Sigmoid colon (tissue), 4 donors: ENCODE data around the gene CMSS1.

Source experiments
- EP300 ChIP-seq, 4 donors: sonication (generic); formaldehyde crosslinking; IDR thresholded peaks; one replicate each; pipeline ENCODE4 v1.6.1; 2017; ENCODE audit warnings: antibody characterized with exemption in 4 of 4
- POLR2A ChIP-seq, 2 donors: fragments of 450-650 bp; IDR thresholded peaks; one replicate each; pipeline ENCODE4 v1.6.1; 2016; ENCODE audit warnings: antibody characterized with exemption in 2 of 2, mild to moderate bottlenecking in 2 of 2, moderate library complexity in 2 of 2
- TF ChIP-seq, protein P1 (sequence below), 4 experiments: fragments of 450-650 bp in 3 of 4; fragments of 200-600 bp in 1 of 4; IDR thresholded peaks; one replicate each; pipeline ENCODE4 v1.5.1; 2016 to 2019; ENCODE audit warnings: antibody characterized with exemption in 4 of 4, mild to moderate bottlenecking in 3 of 4, moderate library complexity in 2 of 4

DNA sequence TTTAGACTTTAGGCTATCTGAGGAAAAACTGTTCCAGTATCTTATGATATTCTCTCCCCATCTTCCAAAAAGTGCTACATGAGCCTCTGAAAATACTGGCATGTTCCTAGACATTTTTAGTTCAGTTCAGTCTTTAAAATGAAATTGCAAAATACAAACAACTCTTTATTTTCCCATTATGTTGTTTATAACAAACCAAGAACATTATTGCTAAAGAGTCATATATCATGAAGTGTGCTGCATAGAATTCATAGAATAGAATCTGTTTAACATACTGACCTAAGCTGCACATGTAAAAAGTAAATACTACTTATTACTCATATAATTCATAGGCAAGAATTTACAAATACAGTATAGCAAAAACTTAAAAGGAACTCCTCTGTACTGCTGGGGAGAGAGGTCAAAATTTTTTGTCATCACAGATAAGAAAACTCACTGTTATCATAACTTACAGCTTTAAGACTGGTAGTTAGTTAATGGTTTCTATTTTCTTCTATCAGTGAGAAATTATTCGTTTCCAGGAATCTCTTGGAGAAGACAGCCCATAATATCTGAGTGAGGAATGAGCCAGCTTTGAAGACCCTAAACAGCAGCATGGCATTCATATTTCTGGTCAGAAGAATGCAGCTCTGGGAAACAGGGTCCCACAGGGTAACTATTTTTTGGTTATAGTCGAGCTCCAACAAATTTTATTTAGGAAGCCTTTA, 264.5 kb downstream of the CMSS1 start:
- TF ChIP-seq, protein P1, sequence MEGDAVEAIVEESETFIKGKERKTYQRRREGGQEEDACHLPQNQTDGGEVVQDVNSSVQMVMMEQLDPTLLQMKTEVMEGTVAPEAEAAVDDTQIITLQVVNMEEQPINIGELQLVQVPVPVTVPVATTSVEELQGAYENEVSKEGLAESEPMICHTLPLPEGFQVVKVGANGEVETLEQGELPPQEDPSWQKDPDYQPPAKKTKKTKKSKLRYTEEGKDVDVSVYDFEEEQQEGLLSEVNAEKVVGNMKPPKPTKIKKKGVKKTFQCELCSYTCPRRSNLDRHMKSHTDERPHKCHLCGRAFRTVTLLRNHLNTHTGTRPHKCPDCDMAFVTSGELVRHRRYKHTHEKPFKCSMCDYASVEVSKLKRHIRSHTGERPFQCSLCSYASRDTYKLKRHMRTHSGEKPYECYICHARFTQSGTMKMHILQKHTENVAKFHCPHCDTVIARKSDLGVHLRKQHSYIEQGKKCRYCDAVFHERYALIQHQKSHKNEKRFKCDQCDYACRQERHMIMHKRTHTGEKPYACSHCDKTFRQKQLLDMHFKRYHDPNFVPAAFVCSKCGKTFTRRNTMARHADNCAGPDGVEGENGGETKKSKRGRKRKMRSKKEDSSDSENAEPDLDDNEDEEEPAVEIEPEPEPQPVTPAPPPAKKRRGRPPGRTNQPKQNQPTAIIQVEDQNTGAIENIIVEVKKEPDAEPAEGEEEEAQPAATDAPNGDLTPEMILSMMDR (IDR thresholded peaks at IDR 0.05), result no peak
- no peak for TF ChIP-seq EP300 (IDR thresholded peaks at IDR 0.05)
- no peak for TF ChIP-seq POLR2A (IDR thresholded peaks at IDR 0.05)
